ENCODE measurements around the gene CCDC43.

DNA sequence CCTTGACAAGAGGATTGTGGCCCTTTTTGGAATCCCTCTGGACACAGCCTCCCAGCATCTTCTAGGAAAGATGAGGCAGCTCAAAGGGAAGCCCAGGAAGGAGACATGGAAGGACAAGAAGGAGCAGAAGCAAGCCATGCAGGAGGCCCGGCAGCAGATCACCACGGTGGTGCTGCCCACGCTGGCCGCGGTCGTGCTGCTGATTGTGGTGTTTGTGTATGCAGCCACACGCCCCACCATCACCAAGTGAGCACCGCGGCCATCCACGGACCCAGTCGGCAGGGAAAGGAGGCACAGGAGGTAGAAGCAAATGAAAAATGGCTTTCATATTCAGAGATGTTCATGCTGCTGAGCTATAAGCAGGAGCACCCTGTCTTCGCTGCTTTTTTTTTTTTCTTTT is 44.2 kb downstream of the CCDC43 start:
- no peak for TF ChIP-seq TAF1 (IDR thresholded peaks at IDR 0.05; ENCODE audit: borderline replicate concordance, low read depth, low read length)
- TF ChIP-seq POLR2AphosphoS5 (IDR thresholded peaks at IDR 0.05; ENCODE audit: low read depth, low read length), result no peak
